ENCODE data around the gene MGLL.
A peak's percentile ranks its signal among the peaks of the same experiment; 100 is the strongest.

MGLL gene

GRCh38 chr3:127809211-127809610 is 13.1 kb downstream of the MGLL start:
- DNase-seq, result no peak

DNA sequence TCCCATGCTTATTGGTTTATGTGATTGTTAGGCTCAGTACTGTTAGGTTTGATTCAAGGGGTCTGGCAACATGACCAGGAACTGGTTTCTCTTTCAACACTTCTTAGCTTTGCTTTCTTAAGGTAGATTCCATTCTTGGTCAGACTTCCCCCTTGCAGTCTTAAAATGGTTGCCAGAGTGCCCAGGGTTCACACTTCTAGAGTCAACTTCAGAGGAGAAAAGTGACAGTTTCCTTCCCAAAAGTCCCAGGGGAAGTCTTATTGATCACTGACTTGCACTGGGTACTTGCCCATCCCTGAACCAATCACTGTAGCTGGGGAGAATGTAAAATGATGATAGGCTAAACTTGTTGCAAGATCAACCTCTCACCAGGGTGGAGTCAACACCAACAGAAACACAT is 14.1 kb downstream of the MGLL start:
- DNase-seq, result no peak

- DNase-seq, result no peak
Observed at GRCh38 chr3:127805026-127805753, 17.1 kb downstream of the MGLL start.

DNA sequence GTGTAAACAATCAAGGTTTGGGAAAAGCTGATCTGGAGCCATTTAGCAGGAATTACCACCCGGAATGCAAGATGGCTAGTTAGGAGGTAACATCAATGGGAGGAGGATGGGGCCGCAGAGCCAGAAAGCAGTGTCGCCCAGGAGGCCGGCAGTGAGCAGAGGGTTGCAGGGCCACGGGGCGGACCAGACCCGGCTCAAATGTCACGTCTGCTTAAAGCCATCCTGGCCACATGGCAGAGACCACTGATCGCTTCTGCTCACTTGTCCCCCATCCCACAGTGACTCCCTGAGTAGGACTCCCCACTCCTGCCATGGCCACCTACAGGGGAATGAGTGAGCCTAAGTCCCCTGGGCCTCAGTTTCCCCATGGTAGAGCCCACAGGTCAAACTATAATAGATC is 18.2 kb downstream of the MGLL start:
- no peak for DNase-seq

- DNase-seq, result no peak
Observed at GRCh38 chr3:127803619-127804018, 18.7 kb downstream of the MGLL start.

DNA sequence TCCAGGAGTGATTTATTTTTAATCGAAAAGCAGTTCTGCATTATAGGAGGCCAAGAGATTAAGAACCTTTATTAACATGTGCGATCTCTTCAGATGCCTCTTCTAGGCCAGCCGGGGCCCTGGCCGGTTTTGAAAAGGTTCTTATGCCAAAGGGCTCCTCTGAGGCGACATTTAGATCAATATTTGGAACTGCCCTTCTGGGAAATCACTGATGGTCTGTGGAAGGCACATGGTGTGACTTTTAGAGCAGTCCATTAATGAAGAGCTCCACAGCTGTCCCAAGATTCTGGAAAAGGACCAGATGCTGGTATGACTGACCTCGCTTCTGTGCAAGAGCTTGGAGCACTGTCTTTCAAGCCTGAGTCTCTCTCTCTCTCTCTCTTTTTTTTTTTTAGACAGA is 19.7 kb downstream of the MGLL start:
- no peak for DNase-seq

DNA sequence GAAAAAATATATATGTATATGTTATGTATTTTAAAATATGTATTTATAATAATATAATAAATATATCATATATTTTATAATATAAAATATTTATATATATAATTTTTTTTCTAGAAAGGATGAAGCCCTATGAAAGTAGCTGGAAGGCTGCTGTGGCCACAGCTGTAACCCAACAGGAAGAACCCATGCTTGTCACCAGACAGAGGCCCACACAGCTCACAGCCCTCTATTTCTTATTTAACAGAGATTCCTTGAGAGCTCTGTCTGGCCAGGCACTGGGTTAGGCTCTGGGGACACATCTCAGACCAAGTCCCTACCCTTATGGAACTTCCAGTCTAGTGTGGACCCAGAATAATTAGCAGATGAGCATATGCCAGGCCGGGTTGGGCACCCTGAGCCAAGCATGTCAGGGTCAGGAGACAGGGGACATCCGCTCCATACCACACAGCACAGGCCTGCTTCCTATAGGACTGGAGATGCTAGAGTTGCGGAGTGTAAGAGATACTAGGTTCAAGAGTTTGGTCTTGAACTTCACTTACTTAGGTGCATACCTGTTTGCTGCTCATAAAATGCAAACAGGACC is 20.5 kb downstream of the MGLL start:
- no peak for DNase-seq

DNA sequence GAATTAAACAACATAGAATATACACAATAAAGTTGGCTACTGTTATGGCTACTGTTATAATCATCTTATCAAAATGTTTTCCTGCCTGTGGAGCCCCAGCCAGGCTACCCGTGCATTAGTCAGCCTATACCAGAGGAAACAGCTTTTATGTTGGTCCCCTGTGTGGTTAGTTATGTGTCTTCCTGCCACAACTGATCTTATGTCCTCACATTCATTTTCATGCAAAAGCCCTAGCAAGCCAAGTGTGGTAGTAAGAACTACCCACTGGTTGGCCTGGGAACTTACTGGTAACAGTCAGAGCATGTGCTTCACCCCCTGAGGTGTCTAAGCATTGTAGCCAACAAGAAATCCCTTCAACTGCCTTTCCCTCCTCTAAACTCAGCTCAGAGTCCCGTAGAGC is 21.8 kb downstream of the MGLL start:
- no peak for DNase-seq

GRCh38 chr3:127799476-127800222 is 22.7 kb downstream of the MGLL start:
- DNase-seq, result no peak

- DNase-seq, result no peak
Observed at GRCh38 chr3:127798716-127799115, 23.6 kb downstream of the MGLL start.

GRCh38 chr3:127796831-127797150 is 25.5 kb downstream of the MGLL start:
- DNase-seq, result no peak

DNA sequence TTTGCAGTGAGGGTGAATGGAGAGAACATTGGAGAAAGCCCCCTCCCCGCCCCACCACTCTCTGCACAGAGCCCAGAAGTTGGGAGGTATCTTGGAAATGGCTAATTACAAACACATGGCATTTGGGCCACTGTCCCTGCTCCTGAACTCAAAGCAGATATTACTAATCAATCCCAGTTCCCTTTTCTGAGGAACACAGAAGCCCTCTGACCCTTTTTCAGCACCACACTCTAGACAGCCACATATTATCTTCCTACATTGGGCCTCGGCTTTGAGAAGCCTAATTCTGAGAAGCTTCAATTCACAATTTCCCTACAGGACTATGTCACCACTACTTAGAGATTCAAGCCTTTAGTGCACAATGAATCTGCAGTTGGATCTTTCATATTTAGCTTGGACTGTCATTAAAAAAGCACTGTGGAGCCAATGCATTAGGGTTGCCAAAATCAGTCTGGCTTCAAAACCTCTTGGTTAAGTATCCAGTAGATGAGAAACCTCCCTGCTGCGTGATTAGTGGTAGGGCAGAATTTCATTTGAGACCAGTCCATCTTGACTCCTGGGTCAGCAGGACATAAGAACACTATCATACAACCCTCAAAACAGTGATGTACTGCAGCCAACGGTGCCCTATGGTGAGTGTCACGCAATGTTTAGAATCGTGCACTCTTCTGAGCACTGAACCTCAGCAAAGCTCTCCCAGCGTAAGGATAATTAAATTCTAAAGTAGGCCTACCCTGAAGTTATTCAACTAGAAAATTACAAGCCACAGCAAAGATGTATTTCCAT is 26.1 kb downstream of the MGLL start:
- DNase-seq, result peak; percentile 86

DNA sequence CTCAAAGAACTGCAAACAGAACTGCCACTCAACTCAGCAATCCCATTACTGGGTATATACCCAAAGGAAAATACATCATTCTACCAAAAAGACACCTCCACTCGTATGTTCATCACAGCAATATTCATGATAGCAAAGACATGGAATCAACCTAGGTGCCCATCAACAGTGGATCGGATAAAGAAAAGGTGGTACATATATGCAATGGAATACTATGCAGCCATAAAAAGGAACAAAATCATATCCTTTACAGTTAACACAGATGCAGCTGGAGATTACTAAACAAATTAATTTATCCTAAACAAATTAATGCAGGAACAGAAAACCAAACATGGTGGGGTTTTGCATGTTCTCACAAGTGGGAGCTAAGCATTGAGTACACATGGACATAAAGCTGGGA is 27.3 kb downstream of the MGLL start:
- DNase-seq, result no peak

DNA sequence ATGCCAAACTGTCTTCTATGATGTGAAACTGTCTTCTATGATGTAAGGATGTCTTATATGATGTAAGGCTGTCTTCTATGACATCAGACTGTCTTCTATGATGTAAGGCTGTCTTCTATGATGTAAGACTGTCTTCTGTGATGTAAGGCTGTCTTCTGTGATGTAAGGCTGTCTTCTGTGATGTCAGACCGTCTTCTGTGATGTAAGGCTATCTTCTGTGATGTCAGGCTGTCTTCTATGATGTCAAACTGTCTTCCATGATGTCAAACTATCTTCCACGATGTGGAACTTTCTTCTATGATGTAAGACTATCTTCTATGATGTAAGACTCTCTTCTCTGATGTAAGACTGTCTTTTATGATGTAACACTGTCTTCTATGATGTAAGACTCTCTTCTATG is 27.9 kb downstream of the MGLL start:
- no peak for DNase-seq

- no peak for DNase-seq
Observed at GRCh38 chr3:127792541-127793292, 29.6 kb downstream of the MGLL start.

DNA sequence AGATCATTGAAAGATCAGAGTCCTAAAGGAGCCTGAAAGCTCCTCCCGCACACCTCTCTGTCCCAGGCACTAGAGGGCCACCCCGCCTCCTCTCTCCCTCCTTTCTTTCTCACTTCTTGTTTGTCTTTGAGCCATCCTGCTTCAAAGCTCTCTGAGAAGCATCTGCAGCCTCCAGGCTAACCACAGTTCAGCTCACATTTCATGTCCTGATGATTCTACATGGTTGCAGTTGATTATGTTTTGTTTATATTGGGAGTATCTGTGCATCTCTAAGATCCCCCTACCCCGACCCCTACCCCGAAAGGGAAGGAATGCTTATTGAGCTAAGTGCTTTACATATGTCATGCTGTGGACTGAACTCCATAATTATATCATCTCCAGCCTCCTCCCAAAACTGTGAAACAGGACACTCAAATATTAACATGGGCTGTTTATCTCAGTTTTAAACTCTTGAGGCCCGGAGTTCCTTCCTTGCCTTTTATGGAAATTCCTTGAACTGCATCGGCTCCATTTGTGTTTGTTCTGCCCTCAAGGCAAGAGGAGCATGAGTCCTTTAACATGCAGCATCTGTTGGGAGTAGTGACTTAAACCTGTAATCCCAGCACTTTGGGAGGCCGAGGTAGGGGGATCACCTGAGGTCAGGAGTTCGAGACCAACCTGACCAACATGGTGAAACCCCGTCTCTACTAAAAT is 30.9 kb downstream of the MGLL start:
- peak; percentile 38 for DNase-seq

DNA sequence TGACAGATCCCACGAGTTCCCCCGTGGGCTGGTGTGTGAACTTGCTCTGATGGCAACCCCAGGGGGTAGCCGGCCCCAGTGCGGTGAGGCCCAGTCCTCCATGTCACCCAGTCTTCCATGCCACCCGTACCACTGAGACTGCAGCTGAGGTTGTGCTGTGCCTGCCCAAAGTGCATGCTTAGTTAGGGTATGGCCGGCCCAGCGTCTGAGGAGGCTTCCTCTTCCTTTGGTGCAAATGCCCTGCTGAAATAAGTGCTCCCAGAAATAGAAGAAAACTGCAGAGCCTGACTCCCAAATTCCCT is 31.5 kb downstream of the MGLL start:
- DNase-seq, result no peak

- DNase-seq, result no peak
Observed at GRCh38 chr3:127789990-127790881, 32.1 kb downstream of the MGLL start.

GRCh38 chr3:127789051-127789450 is 33.3 kb downstream of the MGLL start:
- no peak for DNase-seq

DNA sequence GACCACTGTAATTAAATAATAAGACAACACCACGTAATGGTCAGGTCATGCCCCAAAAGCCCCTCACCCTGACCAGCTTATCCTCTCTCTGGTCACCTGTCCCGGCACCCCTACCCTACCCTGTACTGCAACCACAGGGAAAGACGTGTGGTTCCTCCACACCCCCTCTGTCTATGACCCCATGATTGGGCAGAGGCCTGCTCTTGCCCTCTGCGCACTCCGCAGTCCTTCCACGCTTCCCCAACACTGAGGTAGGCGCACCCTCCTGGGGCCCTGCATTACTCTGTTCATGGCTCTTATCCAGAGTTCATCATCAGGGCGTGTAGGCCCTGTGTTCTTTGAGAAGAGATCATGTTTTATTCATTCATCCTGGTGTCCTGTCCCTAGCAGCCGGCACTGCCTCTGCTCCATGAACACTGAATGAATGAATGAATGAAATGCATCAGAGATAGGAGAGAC is 33.8 kb downstream of the MGLL start:
- DNase-seq, result no peak

All from NCI-H187 treated with DMSO at 0.1 percent for 48 hours (cell line).